Measurements from ENCODE around the gene CALN1.
"Not testable (repeated sequence)": the region's sequence is repeated elsewhere in the genome, so short reads cannot be mapped to it uniquely, and the experiment has no call there.

CALN1 gene

DNA sequence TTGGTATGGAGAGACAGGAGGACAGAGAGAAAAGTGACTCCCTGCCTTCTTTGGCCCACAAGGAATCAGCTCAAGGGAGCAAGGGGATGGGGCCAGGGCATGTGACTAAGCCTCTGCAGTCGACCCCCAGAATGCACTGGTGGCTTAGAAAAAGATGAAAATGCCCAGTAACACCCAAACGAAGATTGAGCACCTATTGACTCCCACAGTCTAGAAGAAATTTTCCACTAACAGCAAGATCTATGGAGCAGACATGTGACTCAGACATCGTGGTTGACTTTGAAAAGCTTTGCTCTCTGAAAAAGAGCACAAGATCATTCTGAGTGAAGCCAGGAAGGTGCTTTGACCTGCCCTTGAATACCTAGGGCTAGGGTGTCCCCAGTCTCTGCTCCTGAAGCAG lies 586.0 kb downstream of the CALN1 start:
- Histone ChIP-seq H3K4me1 (ENCODE audit: control insufficient read depth, insufficient read depth, low read depth, low read length) (peaks cover 7% of the 10 kb centered on the region), H3K4me3 (ENCODE audit: insufficient read depth in 1 of 2, low read depth in 1 of 2, low read length in 2 of 2) (no peak overlapping the region), H3K36me3 (ENCODE audit: control insufficient read depth in 1 of 2, insufficient read depth in 2 of 2, low read depth in 1 of 2, low read length in 2 of 2) (no peaks in the 10 kb centered on the region), H2AK5ac (ENCODE audit: low read length, severe bottlenecking) (peak overlapping the region; percentile 82), H3K23ac (ENCODE audit: low read length in 2 of 2) (no peak overlapping the region), H3K27me3 (ENCODE audit: control insufficient read depth in 1 of 2, insufficient read depth in 1 of 2, low read length in 2 of 2) (peaks cover 0 to 4% of the 10 kb centered on the region in 2 experiments), H3K9ac (ENCODE audit: low read length) (no peak overlapping the region), H3K4ac (ENCODE audit: low read depth in 1 of 2, low read length in 2 of 2) (no peak overlapping the region), H4K91ac (ENCODE audit: low read length) (no peak overlapping the region), H2BK15ac (ENCODE audit: low read depth, poor library complexity, severe bottlenecking) (no peak overlapping the region), H3K9me3 (ENCODE audit: control insufficient read depth, low read length) (no peaks in the 10 kb centered on the region), H3K18ac (ENCODE audit: low read depth in 1 of 2, low read length in 2 of 2) (no peak overlapping the region), H3K4me2 (ENCODE audit: low read length, poor library complexity, severe bottlenecking) (no peak overlapping the region), H2AFZ (ENCODE audit: low read depth, low read length) (no peak overlapping the region), H2BK5ac (ENCODE audit: low read depth, low read length, poor library complexity, severe bottlenecking) (no peak overlapping the region), H3K14ac (ENCODE audit: low read length in 2 of 2) (no peak overlapping the region), H2BK12ac (ENCODE audit: low read length in 2 of 2) (no peak overlapping the region), H3K79me1 (replicated peaks; ENCODE audit: low read length, poor library complexity, severe bottlenecking) (no peaks in the 10 kb centered on the region), H4K8ac (ENCODE audit: low read length) (no peak overlapping the region), H2BK120ac (ENCODE audit: low read depth, low read length) (no peak overlapping the region), H3K27ac (ENCODE audit: low read length, poor library complexity, severe bottlenecking) (no peak overlapping the region)
- 57% methylated on average over 3 of the region's 3 CpGs for WGBS
- DNase-seq, result no peak

DNA sequence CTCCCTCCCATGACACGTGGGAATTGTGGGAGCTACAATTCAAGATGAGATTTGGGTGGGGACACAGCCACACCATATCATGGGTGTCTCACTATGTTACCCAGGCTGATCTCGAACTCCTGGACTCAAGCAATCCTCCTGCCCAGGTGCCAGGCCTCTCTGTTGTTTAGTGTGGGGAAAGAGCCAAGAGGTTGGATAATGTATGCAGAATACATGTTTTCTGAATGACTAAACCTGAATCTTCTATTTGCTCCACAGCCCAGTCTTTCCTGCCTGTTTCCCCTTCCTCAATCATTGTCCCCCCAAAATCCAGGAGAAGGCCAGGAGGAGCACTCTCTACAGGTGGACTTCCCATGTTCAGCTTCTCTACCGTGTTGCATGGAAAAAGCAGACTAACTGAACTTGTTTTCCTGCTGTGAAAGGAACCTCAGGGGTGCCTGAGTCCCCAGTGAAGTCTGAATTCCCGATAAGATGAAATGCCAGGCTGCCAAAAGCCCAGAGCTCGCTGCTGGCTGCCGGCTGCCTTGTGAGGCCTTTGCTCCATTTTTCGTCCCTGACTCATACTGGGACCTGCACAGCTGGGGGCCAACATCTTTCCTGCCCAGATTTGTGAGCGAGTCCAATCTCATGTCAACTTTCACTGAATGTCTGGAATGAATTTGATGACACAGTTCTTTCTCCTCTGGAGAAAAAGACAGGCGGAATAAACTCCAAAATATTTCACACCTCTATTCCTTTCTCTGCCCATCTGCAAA lies 588.0 kb downstream of the CALN1 start:
- H3K79me1 ChIP-seq (replicated peaks; ENCODE audit: low read length, poor library complexity, severe bottlenecking), result no peaks in the 10 kb centered on the region
- peaks cover 8% of the 10 kb centered on the region for H3K9me3 ChIP-seq (ENCODE audit: control insufficient read depth, low read length)
- peak overlapping the region; percentile 71 for H2BK5ac ChIP-seq (ENCODE audit: low read depth, low read length, poor library complexity, severe bottlenecking)
- peaks cover 0 to 4% of the 10 kb centered on the region in 2 experiments for H3K27me3 ChIP-seq (ENCODE audit: control insufficient read depth in 1 of 2, insufficient read depth in 1 of 2, low read length in 2 of 2)
- H3K9ac ChIP-seq (ENCODE audit: low read length), result no peak overlapping the region
- no peak overlapping the region for H2BK15ac ChIP-seq (ENCODE audit: low read depth, poor library complexity, severe bottlenecking)
- no peak overlapping the region for H3K4me3 ChIP-seq (ENCODE audit: insufficient read depth in 1 of 2, low read depth in 1 of 2, low read length in 2 of 2)
- DNase-seq, result no peak
- H3K14ac ChIP-seq (ENCODE audit: low read length in 2 of 2), result no peak overlapping the region
- no peak overlapping the region for H2AFZ ChIP-seq (ENCODE audit: low read depth, low read length)
- H3K4me1 ChIP-seq (ENCODE audit: control insufficient read depth, insufficient read depth, low read depth, low read length), result peaks cover 7% of the 10 kb centered on the region
- H3K4ac ChIP-seq (ENCODE audit: low read depth in 1 of 2, low read length in 2 of 2), result no peak overlapping the region
- no peak overlapping the region for H2BK12ac ChIP-seq (ENCODE audit: low read length in 2 of 2)
- no peak overlapping the region for H3K23ac ChIP-seq (ENCODE audit: low read length in 2 of 2)
- no peak overlapping the region for H2AK5ac ChIP-seq (ENCODE audit: low read length, severe bottlenecking)
- no peak overlapping the region for H4K91ac ChIP-seq (ENCODE audit: low read length)
- peak overlapping the region; percentile 95 for H3K27ac ChIP-seq (ENCODE audit: low read length, poor library complexity, severe bottlenecking)
- WGBS, result 46% methylated on average over 8 of the region's 9 CpGs
- no peaks in the 10 kb centered on the region for H3K36me3 ChIP-seq (ENCODE audit: control insufficient read depth in 1 of 2, insufficient read depth in 2 of 2, low read depth in 1 of 2, low read length in 2 of 2)
- no peak overlapping the region for H3K4me2 ChIP-seq (ENCODE audit: low read length, poor library complexity, severe bottlenecking)
- no peak overlapping the region for H2BK120ac ChIP-seq (ENCODE audit: low read depth, low read length)
- no peak overlapping the region for H4K8ac ChIP-seq (ENCODE audit: low read length)
- no peak overlapping the region for H3K18ac ChIP-seq (ENCODE audit: low read depth in 1 of 2, low read length in 2 of 2)

DNA sequence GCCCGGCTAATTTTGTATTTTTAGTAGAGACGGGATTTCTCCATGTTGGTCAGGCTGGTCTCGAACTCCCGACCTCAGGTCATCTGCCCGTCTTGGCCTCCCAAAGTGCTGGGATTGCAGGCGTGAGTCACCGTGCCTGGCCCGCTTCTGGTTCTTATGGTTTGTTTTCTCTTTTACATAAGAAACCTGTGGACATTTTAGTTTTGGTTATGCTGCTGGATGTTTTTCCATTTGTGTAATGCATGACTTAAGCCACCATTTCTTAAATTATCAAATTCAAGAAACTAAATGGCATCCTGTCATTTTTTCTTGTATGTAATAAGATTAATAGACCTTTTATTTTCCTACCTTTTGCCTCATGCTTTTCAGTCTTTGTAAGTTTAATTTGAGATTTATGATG lies 589.7 kb downstream of the CALN1 start:
- WGBS, result 87% methylated on average over 7 of the region's 8 CpGs
- not testable (repeated sequence) for H3K14ac ChIP-seq (ENCODE audit: low read length in 2 of 2); H4K8ac ChIP-seq (ENCODE audit: low read length); H4K91ac ChIP-seq (ENCODE audit: low read length); H3K4me1 ChIP-seq (ENCODE audit: control insufficient read depth, insufficient read depth, low read depth, low read length); DNase-seq; H3K23ac ChIP-seq (ENCODE audit: low read length in 2 of 2); H2BK15ac ChIP-seq (ENCODE audit: low read depth, poor library complexity, severe bottlenecking); H3K36me3 ChIP-seq (ENCODE audit: control insufficient read depth in 1 of 2, insufficient read depth in 2 of 2, low read depth in 1 of 2, low read length in 2 of 2); H2BK120ac ChIP-seq (ENCODE audit: low read depth, low read length); H3K27me3 ChIP-seq (ENCODE audit: control insufficient read depth in 1 of 2, insufficient read depth in 1 of 2, low read length in 2 of 2); H2AFZ ChIP-seq (ENCODE audit: low read depth, low read length); H3K4me3 ChIP-seq (ENCODE audit: insufficient read depth in 1 of 2, low read depth in 1 of 2, low read length in 2 of 2); H3K9ac ChIP-seq (ENCODE audit: low read length); H2BK5ac ChIP-seq (ENCODE audit: low read depth, low read length, poor library complexity, severe bottlenecking); H3K79me1 ChIP-seq (replicated peaks; ENCODE audit: low read length, poor library complexity, severe bottlenecking); H3K18ac ChIP-seq (ENCODE audit: low read depth in 1 of 2, low read length in 2 of 2); H3K4ac ChIP-seq (ENCODE audit: low read depth in 1 of 2, low read length in 2 of 2); H3K4me2 ChIP-seq (ENCODE audit: low read length, poor library complexity, severe bottlenecking); H3K9me3 ChIP-seq (ENCODE audit: control insufficient read depth, low read length); H2BK12ac ChIP-seq (ENCODE audit: low read length in 2 of 2); H2AK5ac ChIP-seq (ENCODE audit: low read length, severe bottlenecking)
- peak overlapping the region; percentile 43 for H3K27ac ChIP-seq (ENCODE audit: low read length, poor library complexity, severe bottlenecking)

DNA sequence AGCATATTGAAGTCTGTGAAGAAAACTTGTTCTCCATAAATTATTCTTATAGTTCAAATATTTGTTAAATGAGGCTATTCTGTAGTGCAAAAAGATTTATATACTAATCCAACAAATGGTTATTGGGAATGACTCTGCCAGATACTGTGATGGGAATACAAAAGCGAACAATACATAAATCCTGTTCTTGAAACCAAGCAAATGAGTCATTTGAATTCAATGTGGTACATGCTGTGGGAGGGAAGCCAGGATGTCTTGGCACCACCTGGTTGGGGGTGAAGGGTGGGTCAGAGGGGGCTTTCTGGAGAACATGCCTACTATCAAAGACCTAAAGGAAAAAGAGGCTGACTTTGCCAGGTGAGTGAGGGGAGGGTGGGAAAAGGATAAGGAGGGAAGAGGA lies 594.2 kb downstream of the CALN1 start:
- Histone ChIP-seq H2BK5ac (ENCODE audit: low read depth, low read length, poor library complexity, severe bottlenecking) (no peak overlapping the region), H3K36me3 (ENCODE audit: control insufficient read depth in 1 of 2, insufficient read depth in 2 of 2, low read depth in 1 of 2, low read length in 2 of 2) (no peaks in the 10 kb centered on the region), H2AK5ac (ENCODE audit: low read length, severe bottlenecking) (no peak overlapping the region), H3K79me1 (replicated peaks; ENCODE audit: low read length, poor library complexity, severe bottlenecking) (no peaks in the 10 kb centered on the region), H3K23ac (ENCODE audit: low read length in 2 of 2) (no peak overlapping the region), H4K91ac (ENCODE audit: low read length) (no peak overlapping the region), H2BK15ac (ENCODE audit: low read depth, poor library complexity, severe bottlenecking) (no peak overlapping the region), H3K4me2 (ENCODE audit: low read length, poor library complexity, severe bottlenecking) (no peak overlapping the region), H3K27me3 (ENCODE audit: control insufficient read depth in 1 of 2, insufficient read depth in 1 of 2, low read length in 2 of 2) (no peaks in the 10 kb centered on the region), H3K4me3 (ENCODE audit: insufficient read depth in 1 of 2, low read depth in 1 of 2, low read length in 2 of 2) (no peak overlapping the region), H3K18ac (ENCODE audit: low read depth in 1 of 2, low read length in 2 of 2) (no peak overlapping the region), H3K9me3 (ENCODE audit: control insufficient read depth, low read length) (peaks cover 8% of the 10 kb centered on the region), H3K27ac (ENCODE audit: low read length, poor library complexity, severe bottlenecking) (no peak overlapping the region), H3K9ac (ENCODE audit: low read length) (no peak overlapping the region), H2BK12ac (ENCODE audit: low read length in 2 of 2) (no peak overlapping the region), H2AFZ (ENCODE audit: low read depth, low read length) (no peak overlapping the region), H4K8ac (ENCODE audit: low read length) (no peak overlapping the region), H3K14ac (ENCODE audit: low read length in 2 of 2) (no peak overlapping the region), H3K4ac (ENCODE audit: low read depth in 1 of 2, low read length in 2 of 2) (no peak overlapping the region), H2BK120ac (ENCODE audit: low read depth, low read length) (no peak overlapping the region), H3K4me1 (ENCODE audit: control insufficient read depth, insufficient read depth, low read depth, low read length) (no peaks in the 10 kb centered on the region)
- no peak for DNase-seq
- 94% methylated on average over 1 of the region's 1 CpG for WGBS
